WI38 (cell line): Measurements from ENCODE around the gene PLN.

Experiments used
- H3K4me3 ChIP-seq: 2 replicates; pipeline ENCODE4 v1.5.1; 2011; ENCODE audit warnings: low read depth, mild to moderate bottlenecking, control low read depth, low read length
- CTCF ChIP-seq: IDR thresholded peaks from 2 replicates; pipeline ENCODE4 v1.5.1; 2012; ENCODE audit warnings: low read depth, mild to moderate bottlenecking, control low read depth, low read length

PLN gene

DNA sequence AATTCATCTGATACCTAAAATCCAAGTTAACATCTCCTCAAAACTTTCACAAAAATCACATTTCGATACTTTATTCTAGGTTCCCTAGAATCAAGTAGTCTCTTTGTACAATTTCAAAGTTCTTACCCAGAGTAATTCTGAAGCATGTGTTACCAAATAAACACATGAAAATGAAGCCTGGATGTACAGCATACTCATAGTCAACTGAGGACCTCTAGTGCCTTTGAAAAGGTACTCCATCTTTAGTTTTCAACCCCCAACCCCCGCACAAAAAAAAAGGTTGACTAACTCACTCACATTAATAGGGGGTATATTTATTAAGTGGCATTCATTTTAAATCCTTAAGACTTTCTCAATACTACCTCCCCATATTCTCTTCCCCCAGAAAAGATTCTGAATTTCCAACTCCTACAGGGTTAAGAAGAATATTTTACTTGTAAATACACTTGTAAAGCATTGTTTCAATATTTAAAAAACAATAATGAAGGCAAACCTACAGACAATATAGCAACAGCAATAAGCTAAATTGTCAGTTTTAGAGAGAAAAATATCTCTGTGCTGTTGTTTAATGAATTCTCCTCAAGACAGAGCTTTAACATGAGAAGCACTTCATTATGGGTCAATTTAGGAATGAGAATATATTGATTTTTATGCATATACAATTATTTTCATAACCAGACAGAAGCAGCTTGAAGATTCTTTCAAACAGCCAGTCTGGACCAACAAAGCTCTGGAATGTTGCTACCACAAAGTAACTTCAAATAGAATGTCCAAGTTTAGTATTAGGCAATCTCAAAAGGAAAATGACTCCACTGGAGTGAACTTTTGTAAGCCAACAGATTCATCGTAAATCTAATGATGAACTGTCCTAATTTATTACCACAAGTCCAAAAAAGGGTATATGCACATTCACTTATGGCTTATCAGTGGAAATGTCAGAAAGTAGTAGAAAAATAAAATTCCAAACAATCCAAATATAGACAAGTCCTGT is 3.3 kb downstream of the PLN start:
- TF ChIP-seq CTCF, result peak; percentile 35; the same call in 1 of the 2 replicates

DNA sequence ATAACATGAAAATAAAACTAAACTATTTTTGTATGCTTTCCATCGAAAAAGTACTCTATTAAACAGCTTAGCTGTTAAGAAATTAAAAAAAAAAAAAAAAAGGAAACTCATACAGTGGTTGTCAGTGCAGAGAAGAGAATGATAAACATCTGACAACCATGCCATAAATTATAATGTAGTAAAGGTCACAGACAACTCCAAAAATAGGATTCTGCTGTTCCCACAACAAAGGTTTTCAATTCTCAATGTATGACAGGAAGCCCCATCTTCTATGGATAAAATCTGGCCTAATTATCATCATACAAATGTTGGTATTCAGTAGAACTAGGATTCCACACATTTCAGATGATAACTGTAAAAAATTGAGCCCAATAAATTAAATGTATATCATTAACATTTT is 5.0 kb downstream of the PLN start:
- no peak overlapping the region for H3K4me3 ChIP-seq
- TF ChIP-seq CTCF, result no peak

More for the DNA sequence above, 3.3 kb downstream of the PLN start:
- no peak overlapping the region for H3K4me3 ChIP-seq

- no peak for TF ChIP-seq CTCF
Observed at GRCh38 chr6:118554698-118555097, 6.6 kb downstream of the PLN start.

GRCh38 chr6:118558464-118559217 is 10.5 kb downstream of the PLN start:
- no peak overlapping the region for H3K4me3 ChIP-seq

More at GRCh38 chr6:118554698-118555097, 6.6 kb downstream of the PLN start:
- H3K4me3 ChIP-seq, result no peak overlapping the region

DNA sequence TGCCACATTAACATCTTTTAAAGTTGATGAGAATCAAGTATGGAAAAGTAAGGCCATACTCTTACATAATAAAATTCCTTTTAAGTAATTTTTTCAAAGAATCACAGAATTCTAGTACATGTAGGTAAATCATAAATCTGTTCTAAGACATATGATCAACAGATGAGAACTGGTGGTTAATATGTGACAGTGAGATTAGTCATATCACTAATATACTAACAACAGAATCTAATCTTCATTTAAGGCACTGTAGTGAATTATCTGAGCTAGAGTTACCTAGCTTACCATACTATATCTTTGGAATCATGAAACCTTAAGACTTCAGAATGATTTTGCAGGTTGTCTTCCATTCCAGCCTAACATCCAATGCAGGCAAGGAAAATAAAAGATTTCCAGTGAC is 11.6 kb downstream of the PLN start:
- H3K4me3 ChIP-seq, result no peak overlapping the region
- no peak for TF ChIP-seq CTCF

More at GRCh38 chr6:118558464-118559217, 10.5 kb downstream of the PLN start:
- no peak for TF ChIP-seq CTCF

GRCh38 chr6:118562248-118562647 is 14.2 kb downstream of the PLN start:
- no peak overlapping the region for H3K4me3 ChIP-seq
- TF ChIP-seq CTCF, result no peak
